ENCODE results near the gene WDR72. TPM values are rescaled to one million over a fixed set of nuclear protein-coding genes. Genes with fewer than 3 reads are reported as not detected.

WDR72 gene
- total and polyA plus RNA-seq, 2 experiments from 2014 or later: 0.99 to 1.9 TPM

DNA sequence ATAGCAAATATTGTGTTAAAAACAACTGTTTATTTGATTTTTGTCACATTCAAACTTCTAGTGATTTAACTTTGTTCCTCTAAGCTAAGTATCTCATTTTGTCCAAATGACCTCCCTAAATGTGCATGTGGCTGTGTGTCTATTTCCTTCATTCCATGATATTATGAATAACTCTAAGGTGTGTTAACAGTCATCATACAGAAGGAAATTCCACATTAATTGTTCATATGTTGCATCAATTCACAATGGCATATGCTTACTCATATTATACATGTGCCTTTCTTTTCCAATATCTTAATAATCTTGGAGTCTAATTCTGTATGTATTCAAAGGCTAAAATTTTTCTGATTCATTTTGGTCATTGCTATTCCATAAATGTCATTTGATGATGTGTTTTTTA lies 186.4 kb downstream of the WDR72 start (continued):
- TF ChIP-seq JUNB (IDR thresholded peaks at IDR 0.05; ENCODE audit: unreplicated experiment): no peak
- TF ChIP-seq ZNF114 (CRISPR knock-in tag; IDR thresholded peaks at IDR 0.05): no peak
- no peak for TF ChIP-seq STAT1 (IDR thresholded peaks at IDR 0.05; ENCODE audit: unreplicated experiment)
- no peak for TF ChIP-seq EZH2 (IDR thresholded peaks at IDR 0.05; ENCODE audit: low read depth, unreplicated experiment)
- TF ChIP-seq POLR2AphosphoS5 (IDR thresholded peaks at IDR 0.05; ENCODE audit: low read depth): no peak
- TF ChIP-seq, protein P1, sequence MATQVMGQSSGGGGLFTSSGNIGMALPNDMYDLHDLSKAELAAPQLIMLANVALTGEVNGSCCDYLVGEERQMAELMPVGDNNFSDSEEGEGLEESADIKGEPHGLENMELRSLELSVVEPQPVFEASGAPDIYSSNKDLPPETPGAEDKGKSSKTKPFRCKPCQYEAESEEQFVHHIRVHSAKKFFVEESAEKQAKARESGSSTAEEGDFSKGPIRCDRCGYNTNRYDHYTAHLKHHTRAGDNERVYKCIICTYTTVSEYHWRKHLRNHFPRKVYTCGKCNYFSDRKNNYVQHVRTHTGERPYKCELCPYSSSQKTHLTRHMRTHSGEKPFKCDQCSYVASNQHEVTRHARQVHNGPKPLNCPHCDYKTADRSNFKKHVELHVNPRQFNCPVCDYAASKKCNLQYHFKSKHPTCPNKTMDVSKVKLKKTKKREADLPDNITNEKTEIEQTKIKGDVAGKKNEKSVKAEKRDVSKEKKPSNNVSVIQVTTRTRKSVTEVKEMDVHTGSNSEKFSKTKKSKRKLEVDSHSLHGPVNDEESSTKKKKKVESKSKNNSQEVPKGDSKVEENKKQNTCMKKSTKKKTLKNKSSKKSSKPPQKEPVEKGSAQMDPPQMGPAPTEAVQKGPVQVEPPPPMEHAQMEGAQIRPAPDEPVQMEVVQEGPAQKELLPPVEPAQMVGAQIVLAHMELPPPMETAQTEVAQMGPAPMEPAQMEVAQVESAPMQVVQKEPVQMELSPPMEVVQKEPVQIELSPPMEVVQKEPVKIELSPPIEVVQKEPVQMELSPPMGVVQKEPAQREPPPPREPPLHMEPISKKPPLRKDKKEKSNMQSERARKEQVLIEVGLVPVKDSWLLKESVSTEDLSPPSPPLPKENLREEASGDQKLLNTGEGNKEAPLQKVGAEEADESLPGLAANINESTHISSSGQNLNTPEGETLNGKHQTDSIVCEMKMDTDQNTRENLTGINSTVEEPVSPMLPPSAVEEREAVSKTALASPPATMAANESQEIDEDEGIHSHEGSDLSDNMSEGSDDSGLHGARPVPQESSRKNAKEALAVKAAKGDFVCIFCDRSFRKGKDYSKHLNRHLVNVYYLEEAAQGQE (IDR thresholded peaks at IDR 0.05; ENCODE audit: unreplicated experiment): no peak
- TF ChIP-seq NANOG (IDR thresholded peaks at IDR 0.05; ENCODE audit: borderline replicate concordance): no peak
- no peak for TF ChIP-seq ZNF331 (CRISPR knock-in tag; IDR thresholded peaks at IDR 0.05; ENCODE audit: low read depth)

DNA sequence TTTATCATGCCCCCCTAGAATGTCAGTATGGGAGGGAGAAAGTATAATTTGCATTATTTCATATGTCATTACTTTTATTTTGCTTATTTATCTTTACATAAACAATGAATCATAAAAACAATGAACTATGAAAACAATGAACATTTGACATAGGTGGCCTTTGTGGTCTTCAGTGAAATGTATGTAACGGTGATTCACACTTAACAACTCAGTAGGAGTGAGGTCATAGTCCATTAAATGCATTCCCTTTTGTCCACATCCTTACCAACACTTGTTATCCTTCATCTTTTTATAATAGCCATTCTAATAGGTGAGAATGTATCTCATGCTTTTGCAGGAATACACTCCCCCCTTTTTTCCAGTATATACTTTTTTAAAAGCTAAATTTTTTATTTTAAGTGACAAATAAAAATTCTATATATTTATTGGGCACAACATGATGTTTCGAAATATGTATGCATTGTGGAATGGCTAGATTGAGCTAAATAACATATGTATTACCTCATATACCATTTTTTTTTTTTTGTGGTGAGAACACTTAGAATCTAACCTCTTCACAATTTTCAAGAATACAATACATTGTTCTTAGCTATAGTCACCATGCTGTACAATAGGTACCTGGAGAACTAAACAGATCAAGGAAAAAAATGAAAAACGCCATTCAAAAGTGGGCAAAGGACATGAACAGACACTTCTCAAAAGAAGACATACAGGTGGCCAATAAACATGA lies 189.5 kb downstream of the WDR72 start:
- DNase-seq (ENCODE audit: low spot score) (no peak), ATAC-seq (no peak)
- Histone ChIP-seq H3K9me2 (ENCODE audit: insufficient read depth) (no peaks in the 10 kb centered on the region), H3K4me2 (no peak overlapping the region), H3K4me1 (ENCODE audit: insufficient read depth) (no peaks in the 10 kb centered on the region), H3K27ac (ENCODE audit: low read depth) (no peak overlapping the region), H3K79me2 (replicated peaks; ENCODE audit: insufficient read depth) (no peaks in the 10 kb centered on the region), H4K20me1 (replicated peaks; ENCODE audit: insufficient read depth) (no peaks in the 10 kb centered on the region), H3K27me3 (ENCODE audit: insufficient read depth) (no peaks in the 10 kb centered on the region), H3K4me3 (no peak overlapping the region), H2AFZ (no peak overlapping the region), H3K36me3 (ENCODE audit: insufficient read depth) (no peaks in the 10 kb centered on the region), H3F3A (replicated peaks; ENCODE audit: low read depth) (no peaks in the 10 kb centered on the region)
- no peak overlapping the region for H3K4me3 Mint-ChIP-seq
- no peaks in the 10 kb centered on the region for H3K9me3 Mint-ChIP-seq
- no peaks in the 10 kb centered on the region for H3K4me1 Mint-ChIP-seq
- no peaks in the 10 kb centered on the region for H3K36me3 Mint-ChIP-seq (ENCODE audit: low read depth)
- no peaks in the 10 kb centered on the region for H3K27me3 Mint-ChIP-seq (ENCODE audit: insufficient read depth, low read depth, poor library complexity)
- no peak overlapping the region for H3K27ac Mint-ChIP-seq
- no peak for TF ChIP-seq EZH2 (IDR thresholded peaks at IDR 0.05; ENCODE audit: low read depth, unreplicated experiment)
- no peak for TF ChIP-seq POLR2AphosphoS5 (IDR thresholded peaks at IDR 0.05; ENCODE audit: low read depth)
- TF ChIP-seq, protein P1 (IDR thresholded peaks at IDR 0.05; ENCODE audit: unreplicated experiment): no peak
- TF ChIP-seq, protein P2, sequence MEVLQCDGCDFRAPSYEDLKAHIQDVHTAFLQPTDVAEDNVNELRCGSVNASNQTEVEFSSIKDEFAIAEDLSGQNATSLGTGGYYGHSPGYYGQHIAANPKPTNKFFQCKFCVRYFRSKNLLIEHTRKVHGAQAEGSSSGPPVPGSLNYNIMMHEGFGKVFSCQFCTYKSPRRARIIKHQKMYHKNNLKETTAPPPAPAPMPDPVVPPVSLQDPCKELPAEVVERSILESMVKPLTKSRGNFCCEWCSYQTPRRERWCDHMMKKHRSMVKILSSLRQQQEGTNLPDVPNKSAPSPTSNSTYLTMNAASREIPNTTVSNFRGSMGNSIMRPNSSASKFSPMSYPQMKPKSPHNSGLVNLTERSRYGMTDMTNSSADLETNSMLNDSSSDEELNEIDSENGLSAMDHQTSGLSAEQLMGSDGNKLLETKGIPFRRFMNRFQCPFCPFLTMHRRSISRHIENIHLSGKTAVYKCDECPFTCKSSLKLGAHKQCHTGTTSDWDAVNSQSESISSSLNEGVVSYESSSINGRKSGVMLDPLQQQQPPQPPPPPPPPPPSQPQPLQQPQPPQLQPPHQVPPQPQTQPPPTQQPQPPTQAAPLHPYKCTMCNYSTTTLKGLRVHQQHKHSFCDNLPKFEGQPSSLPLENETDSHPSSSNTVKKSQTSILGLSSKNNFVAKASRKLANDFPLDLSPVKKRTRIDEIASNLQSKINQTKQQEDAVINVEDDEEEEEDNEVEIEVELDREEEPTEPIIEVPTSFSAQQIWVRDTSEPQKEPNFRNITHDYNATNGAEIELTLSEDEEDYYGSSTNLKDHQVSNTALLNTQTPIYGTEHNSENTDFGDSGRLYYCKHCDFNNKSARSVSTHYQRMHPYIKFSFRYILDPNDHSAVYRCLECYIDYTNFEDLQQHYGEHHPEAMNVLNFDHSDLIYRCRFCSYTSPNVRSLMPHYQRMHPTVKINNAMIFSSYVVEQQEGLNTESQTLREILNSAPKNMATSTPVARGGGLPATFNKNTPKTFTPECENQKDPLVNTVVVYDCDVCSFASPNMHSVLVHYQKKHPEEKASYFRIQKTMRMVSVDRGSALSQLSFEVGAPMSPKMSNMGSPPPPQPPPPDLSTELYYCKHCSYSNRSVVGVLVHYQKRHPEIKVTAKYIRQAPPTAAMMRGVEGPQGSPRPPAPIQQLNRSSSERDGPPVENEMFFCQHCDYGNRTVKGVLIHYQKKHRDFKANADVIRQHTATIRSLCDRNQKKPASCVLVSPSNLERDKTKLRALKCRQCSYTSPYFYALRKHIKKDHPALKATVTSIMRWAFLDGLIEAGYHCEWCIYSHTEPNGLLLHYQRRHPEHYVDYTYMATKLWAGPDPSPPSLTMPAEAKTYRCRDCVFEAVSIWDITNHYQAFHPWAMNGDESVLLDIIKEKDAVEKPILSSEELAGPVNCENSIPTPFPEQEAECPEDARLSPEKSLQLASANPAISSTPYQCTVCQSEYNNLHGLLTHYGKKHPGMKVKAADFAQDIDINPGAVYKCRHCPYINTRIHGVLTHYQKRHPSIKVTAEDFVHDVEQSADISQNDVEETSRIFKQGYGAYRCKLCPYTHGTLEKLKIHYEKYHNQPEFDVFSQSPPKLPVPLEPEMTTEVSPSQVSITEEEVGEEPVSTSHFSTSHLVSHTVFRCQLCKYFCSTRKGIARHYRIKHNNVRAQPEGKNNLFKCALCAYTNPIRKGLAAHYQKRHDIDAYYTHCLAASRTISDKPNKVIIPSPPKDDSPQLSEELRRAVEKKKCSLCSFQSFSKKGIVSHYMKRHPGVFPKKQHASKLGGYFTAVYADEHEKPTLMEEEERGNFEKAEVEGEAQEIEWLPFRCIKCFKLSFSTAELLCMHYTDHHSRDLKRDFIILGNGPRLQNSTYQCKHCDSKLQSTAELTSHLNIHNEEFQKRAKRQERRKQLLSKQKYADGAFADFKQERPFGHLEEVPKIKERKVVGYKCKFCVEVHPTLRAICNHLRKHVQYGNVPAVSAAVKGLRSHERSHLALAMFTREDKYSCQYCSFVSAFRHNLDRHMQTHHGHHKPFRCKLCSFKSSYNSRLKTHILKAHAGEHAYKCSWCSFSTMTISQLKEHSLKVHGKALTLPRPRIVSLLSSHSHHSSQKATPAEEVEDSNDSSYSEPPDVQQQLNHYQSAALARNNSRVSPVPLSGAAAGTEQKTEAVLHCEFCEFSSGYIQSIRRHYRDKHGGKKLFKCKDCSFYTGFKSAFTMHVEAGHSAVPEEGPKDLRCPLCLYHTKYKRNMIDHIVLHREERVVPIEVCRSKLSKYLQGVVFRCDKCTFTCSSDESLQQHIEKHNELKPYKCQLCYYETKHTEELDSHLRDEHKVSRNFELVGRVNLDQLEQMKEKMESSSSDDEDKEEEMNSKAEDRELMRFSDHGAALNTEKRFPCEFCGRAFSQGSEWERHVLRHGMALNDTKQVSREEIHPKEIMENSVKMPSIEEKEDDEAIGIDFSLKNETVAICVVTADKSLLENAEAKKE (CRISPR knock-in tag; IDR thresholded peaks at IDR 0.05): no peak

Data from GM23338 (cell line).